Measurements from ENCODE around the gene RRP8. TPM values are rescaled to one million over a fixed set of nuclear protein-coding genes. Genes with fewer than 3 reads are reported as not detected.

Gene RRP8
- total RNA-seq = 10 to 100 TPM; 34.4 to 35.0 TPM

GRCh38 chr11:6603287-6604080 is at the start of gene RRP8, which contains the start of gene ILK:
Gene RRP8, minus strand, starts transcription at chr11:6603616. Its CDS starts 114 bp downstream, at chr11:6603502.
Gene ILK, plus strand, starts transcription at chr11:6603774. Its CDS starts 498 bp downstream, at chr11:6604272.
- intact Hi-C loops (cut with DNase I, micrococcal nuclease) = loop anchor here (1.0 to 10.0 kb wide), 12 partner anchors 9 to 909 kb away; partner anchors contain the start of genes ARFIP2 (in 2 of the 2), MRPL17 (in 2 of the 2), TAF10 (in 2 of the 2) and TIMM10B (in 2 of the 2)
- Mint-ChIP-seq H3K9me3 (ENCODE audit: low read depth) (no peaks in the 10 kb centered on the region), H3K27me3 (no peaks in the 10 kb centered on the region), H3K36me3 (ENCODE audit: low read depth) (peaks cover 38% of the 10 kb centered on the region), H3K4me3 (no peak within 1 kb of the TSS), H3K4me1 (peaks cover 37% of the 10 kb centered on the region), H3K27ac (no peak within 1 kb of the TSS)
- ATAC-seq = peak; percentile 70
- CTCF ChIA-PET = interaction anchor here (1.0 to 2.2 kb wide), 6 partner anchors 15 to 103 kb away, joined by 3 to 15 read pairs (median 5); partner anchors contain the start of genes MRPL17 and TPP1
- peak; percentile 93 for DNase-seq
- POLR2A ChIA-PET = interaction anchor here (0.6 to 1.5 kb wide), 6 partner anchors 8 to 77 kb away, joined by 3 to 5 read pairs (median 4); partner anchors contain the start of gene TAF10

DNA sequence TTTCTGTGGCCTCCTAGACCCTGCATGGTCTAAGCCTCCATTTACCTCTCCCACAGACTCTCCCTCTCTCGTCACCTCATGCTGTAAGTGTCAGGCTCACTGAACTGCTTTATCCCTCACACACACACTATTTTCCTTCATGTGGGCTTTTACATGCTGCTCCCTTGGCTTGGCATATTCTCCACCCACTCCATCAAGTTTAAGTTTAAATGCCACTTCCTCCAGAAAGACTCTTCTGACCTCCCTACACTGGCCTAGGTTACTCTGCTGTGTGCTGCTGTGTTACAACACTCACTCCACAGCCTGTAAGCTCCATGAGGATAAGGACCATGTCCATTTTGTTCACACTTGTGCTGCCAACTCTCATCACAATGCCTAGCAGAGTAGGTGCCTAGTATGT is 49.7 kb upstream of the RRP8 start:
- ChIA-PET CTCF (no interaction called here), POLR2A (interaction anchor here (0.7 kb wide), 1 partner anchor 18 kb away, joined by 3 read pairs; no protein-coding TSS in a partner anchor)
- H3K4me1 Mint-ChIP-seq = peaks cover 4% of the 10 kb centered on the region
- H3K27ac Mint-ChIP-seq = no peak overlapping the region
- H3K4me3 Mint-ChIP-seq = no peak overlapping the region
- ATAC-seq = no peak
- H3K9me3 Mint-ChIP-seq (ENCODE audit: low read depth) = no peaks in the 10 kb centered on the region
- DNase-seq = no peak
- no peaks in the 10 kb centered on the region for H3K36me3 Mint-ChIP-seq (ENCODE audit: low read depth)
- intact Hi-C loops (cut with DNase I, micrococcal nuclease) = no loop called here
- H3K27me3 Mint-ChIP-seq = peaks cover 10% of the 10 kb centered on the region

- POLR2A ChIA-PET = no interaction called here
- Mint-ChIP-seq H3K9me3 (ENCODE audit: low read depth) (no peaks in the 10 kb centered on the region), H3K27ac (no peak overlapping the region), H3K4me3 (no peak overlapping the region), H3K27me3 (peaks cover 10% of the 10 kb centered on the region), H3K36me3 (ENCODE audit: low read depth) (no peaks in the 10 kb centered on the region), H3K4me1 (peaks cover 4% of the 10 kb centered on the region)
- CTCF ChIA-PET = interaction anchor here (0.7 to 1.0 kb wide), 2 partner anchors 16 to 273 kb away, joined by 3 to 9 read pairs; no protein-coding TSS in a partner anchor
- intact Hi-C loops (cut with DNase I, micrococcal nuclease) = no loop called here
- DNase-seq (no peak), ATAC-seq (no peak)
Observed at GRCh38 chr11:6652182-6652581, 48.8 kb upstream of the RRP8 start.

- POLR2A ChIA-PET = no interaction called here
- peak; percentile 75 for ATAC-seq
- H3K4me1 Mint-ChIP-seq = peaks cover under 1% of the 10 kb centered on the region
- H3K27me3 Mint-ChIP-seq = peaks cover under 1% of the 10 kb centered on the region
- no peak overlapping the region for H3K27ac Mint-ChIP-seq
- peak; percentile 60 for DNase-seq
- CTCF ChIA-PET = interaction anchor here (0.6 to 1.5 kb wide), 2 partner anchors 17 to 21 kb away, joined by 3 to 4 read pairs; no protein-coding TSS in a partner anchor
- no peaks in the 10 kb centered on the region for H3K9me3 Mint-ChIP-seq (ENCODE audit: low read depth)
- no peak overlapping the region for H3K4me3 Mint-ChIP-seq
- H3K36me3 Mint-ChIP-seq (ENCODE audit: low read depth) = no peaks in the 10 kb centered on the region
- intact Hi-C loops (cut with DNase I, micrococcal nuclease) = no loop called here
Observed at GRCh38 chr11:6650980-6651379, 47.6 kb upstream of the RRP8 start.

DNA sequence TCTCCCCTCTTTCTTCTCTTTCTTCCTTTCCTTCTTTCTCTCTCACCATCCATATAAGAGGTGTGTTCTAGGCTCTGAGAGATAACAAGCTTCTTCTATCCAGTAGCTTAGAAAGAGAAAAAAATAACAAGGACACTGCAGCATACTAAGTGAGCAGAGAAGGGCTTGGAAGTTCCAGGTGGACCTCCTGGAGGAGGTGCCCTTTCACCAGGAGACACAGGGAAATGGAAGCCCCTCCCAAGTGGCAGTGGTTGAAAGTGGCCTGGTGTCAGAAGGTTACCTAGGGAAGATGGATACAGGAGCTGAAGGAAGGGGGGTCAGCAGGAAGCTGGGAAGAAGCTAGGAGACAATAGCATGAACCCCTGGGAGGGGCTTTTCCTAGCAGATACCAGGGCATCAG is 46.7 kb upstream of the RRP8 start:
- ATAC-seq = no peak

DNA sequence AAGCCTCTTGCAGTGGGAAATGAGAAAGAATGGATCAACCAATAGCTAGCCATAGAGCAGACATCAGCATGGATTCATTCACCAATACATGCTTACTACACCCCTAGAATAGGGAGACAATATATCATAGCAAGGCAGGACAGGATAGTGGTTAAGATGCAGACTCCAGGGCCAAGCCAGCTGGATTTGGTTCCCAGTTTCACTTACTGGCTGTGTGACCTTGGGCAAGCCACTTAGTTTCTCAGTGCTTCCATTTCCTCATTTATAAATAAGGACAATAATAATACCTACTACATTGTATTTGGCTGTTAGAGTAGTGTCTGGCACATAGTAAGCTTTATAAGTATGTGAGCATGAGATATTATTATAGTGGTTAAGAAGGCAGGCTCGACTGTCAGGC is 45.1 kb upstream of the RRP8 start:
- CTCF ChIA-PET = interaction anchor here (0.8 to 1.9 kb wide), 2 partner anchors 19 to 27 kb away, joined by 4 to 6 read pairs; no protein-coding TSS in a partner anchor
- intact Hi-C loops (cut with DNase I, micrococcal nuclease) = no loop called here
- Mint-ChIP-seq H3K4me3 (no peak overlapping the region), H3K9me3 (ENCODE audit: low read depth) (no peaks in the 10 kb centered on the region), H3K27ac (no peak overlapping the region), H3K4me1 (no peaks in the 10 kb centered on the region), H3K36me3 (ENCODE audit: low read depth) (no peaks in the 10 kb centered on the region), H3K27me3 (no peaks in the 10 kb centered on the region)
- DNase-seq (no peak), ATAC-seq (no peak)
- POLR2A ChIA-PET = no interaction called here

More for the DNA sequence above, 46.7 kb upstream of the RRP8 start:
- CTCF ChIA-PET = interaction anchor here (0.6 to 1.5 kb wide), 8 partner anchors 18 to 271 kb away, joined by 3 to 5 read pairs (median 3); partner anchors contain the start of genes MRPL17 and TPP1
- Mint-ChIP-seq H3K27ac (no peak overlapping the region), H3K9me3 (ENCODE audit: low read depth) (no peaks in the 10 kb centered on the region), H3K27me3 (no peaks in the 10 kb centered on the region), H3K4me1 (no peaks in the 10 kb centered on the region), H3K4me3 (no peak overlapping the region), H3K36me3 (ENCODE audit: low read depth) (no peaks in the 10 kb centered on the region)
- no peak for DNase-seq
- intact Hi-C loops (cut with DNase I, micrococcal nuclease) = no loop called here
- POLR2A ChIA-PET = interaction anchor here (0.8 kb wide), 1 partner anchor 51 kb away, joined by 3 read pairs; no protein-coding TSS in a partner anchor

- Mint-ChIP-seq H3K27ac (no peak overlapping the region), H3K4me3 (no peak overlapping the region), H3K9me3 (ENCODE audit: low read depth) (no peaks in the 10 kb centered on the region), H3K4me1 (no peaks in the 10 kb centered on the region), H3K27me3 (no peaks in the 10 kb centered on the region), H3K36me3 (ENCODE audit: low read depth) (no peaks in the 10 kb centered on the region)
- ChIA-PET POLR2A (no interaction called here), CTCF (interaction anchor here (0.8 to 1.9 kb wide), 4 partner anchors 21 to 36 kb away, joined by 3 to 6 read pairs (median 4); partner anchors contain the start of gene TAF10)
- intact Hi-C loops (cut with DNase I, micrococcal nuclease) = loop anchor here in 1 of 2 experiments (1.0 kb wide), 1 partner anchor 29 kb away; the partner anchor contains the start of gene TPP1
- DNase-seq = no peak
- no peak for ATAC-seq
Observed at GRCh38 chr11:6647836-6648235, 44.4 kb upstream of the RRP8 start.

DNA sequence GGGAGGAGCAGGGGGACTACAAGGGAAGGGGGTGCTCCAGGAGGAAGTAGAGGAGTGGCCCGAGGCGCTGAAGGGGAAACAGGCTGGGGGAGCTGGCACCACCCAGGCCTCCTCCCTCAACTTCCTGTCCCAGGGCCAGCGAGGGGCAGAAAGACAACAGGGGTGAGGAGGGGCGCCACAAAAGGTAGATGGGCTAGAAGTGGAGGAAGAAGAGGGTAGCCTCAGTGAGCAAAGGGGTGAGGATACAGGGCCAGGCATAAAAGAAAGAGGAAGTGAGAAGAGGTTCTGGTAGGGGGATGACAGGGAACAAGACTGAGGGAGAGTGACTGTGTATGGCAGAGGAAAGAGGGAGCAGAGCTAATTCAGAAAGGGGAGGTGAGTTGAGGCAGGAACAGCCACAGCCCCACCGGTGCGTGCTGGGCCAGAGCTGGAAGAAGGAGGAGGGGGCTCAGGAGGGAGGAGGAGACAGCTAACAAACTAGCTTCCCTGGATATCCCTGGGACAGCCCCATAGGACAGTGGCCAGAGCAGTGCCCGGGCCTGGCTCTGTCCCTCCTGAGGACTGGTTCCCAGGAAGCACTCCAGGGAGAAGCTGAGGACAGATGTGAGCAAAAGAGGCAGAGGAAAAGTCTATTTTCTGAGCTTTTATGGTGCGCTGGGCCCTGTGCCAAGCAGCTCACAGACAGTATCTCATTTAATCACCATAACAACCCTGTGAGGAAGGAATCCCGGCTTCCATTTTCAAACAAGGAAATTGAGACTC is 43.7 kb upstream of the RRP8 start:
- no peak overlapping the region for H3K4me3 Mint-ChIP-seq
- H3K9me3 Mint-ChIP-seq (ENCODE audit: low read depth) = no peaks in the 10 kb centered on the region
- no peak overlapping the region for H3K27ac Mint-ChIP-seq
- ATAC-seq (peak; percentile 54), DNase-seq (peak; percentile 43)
- H3K27me3 Mint-ChIP-seq = no peaks in the 10 kb centered on the region
- ChIA-PET CTCF (interaction anchor here (0.8 to 1.2 kb wide), 7 partner anchors 10 to 45 kb away, joined by 3 to 5 read pairs (median 3); partner anchors contain the start of gene TAF10), POLR2A (no interaction called here)
- H3K4me1 Mint-ChIP-seq = no peaks in the 10 kb centered on the region
- intact Hi-C loops (cut with DNase I, micrococcal nuclease) = loop anchor here in 1 of 2 experiments (1.0 kb wide), 1 partner anchor 28 kb away; the partner anchor contains the start of gene TPP1
- H3K36me3 Mint-ChIP-seq (ENCODE audit: low read depth) = no peaks in the 10 kb centered on the region

GRCh38 chr11:6646576-6646917 is 43.1 kb upstream of the RRP8 start:
- H3K27ac Mint-ChIP-seq = no peak overlapping the region
- ATAC-seq = peak; percentile 7
- no peak overlapping the region for H3K4me3 Mint-ChIP-seq
- intact Hi-C loops (cut with DNase I, micrococcal nuclease) = no loop called here
- ChIA-PET CTCF (interaction anchor here (0.9 to 1.2 kb wide), 5 partner anchors 11 to 44 kb away, joined by 3 to 5 read pairs (median 3); no protein-coding TSS in a partner anchor), POLR2A (no interaction called here)
- no peaks in the 10 kb centered on the region for H3K4me1 Mint-ChIP-seq
- DNase-seq = no peak
- no peaks in the 10 kb centered on the region for H3K36me3 Mint-ChIP-seq (ENCODE audit: low read depth)
- no peaks in the 10 kb centered on the region for H3K9me3 Mint-ChIP-seq (ENCODE audit: low read depth)
- no peaks in the 10 kb centered on the region for H3K27me3 Mint-ChIP-seq

DNA sequence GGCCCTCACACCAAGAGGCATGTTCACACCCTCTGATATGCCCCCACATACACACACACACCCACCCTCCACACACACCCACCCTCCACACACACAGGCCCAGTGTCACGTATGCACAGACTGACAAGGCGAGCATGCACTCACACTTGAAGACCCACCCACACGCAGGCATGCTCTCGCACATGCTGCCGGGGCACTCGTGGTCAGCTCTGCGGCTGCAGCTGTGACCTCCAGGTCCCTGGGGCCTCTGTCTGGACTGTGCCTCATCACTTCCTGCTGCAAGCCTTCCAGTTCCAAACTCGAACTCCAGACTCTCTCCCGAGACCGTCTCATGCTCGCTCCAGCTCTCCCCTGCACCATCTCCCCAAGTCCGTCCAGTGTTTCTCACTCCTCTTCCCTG is 42.7 kb upstream of the RRP8 start:
- CTCF ChIA-PET = interaction anchor here (1.1 to 1.2 kb wide), 3 partner anchors 22 to 44 kb away, joined by 3 to 5 read pairs (median 3); no protein-coding TSS in a partner anchor

GRCh38 chr11:6642957-6643356 is 39.5 kb upstream of the RRP8 start:
- no peaks in the 10 kb centered on the region for H3K4me1 Mint-ChIP-seq
- DNase-seq = no peak
- POLR2A ChIA-PET = no interaction called here
- H3K27ac Mint-ChIP-seq = no peak overlapping the region
- H3K27me3 Mint-ChIP-seq = no peaks in the 10 kb centered on the region
- no peaks in the 10 kb centered on the region for H3K36me3 Mint-ChIP-seq (ENCODE audit: low read depth)
- ATAC-seq = peak; percentile 37
- intact Hi-C loops (cut with DNase I, micrococcal nuclease) = no loop called here
- no peaks in the 10 kb centered on the region for H3K9me3 Mint-ChIP-seq (ENCODE audit: low read depth)
- CTCF ChIA-PET = interaction anchor here (1.5 to 1.6 kb wide), 2 partner anchors 25 to 96 kb away, joined by 3 read pairs; no protein-coding TSS in a partner anchor
- no peak overlapping the region for H3K4me3 Mint-ChIP-seq

More for the DNA sequence above, 42.7 kb upstream of the RRP8 start:
- Mint-ChIP-seq H3K36me3 (ENCODE audit: low read depth) (no peaks in the 10 kb centered on the region), H3K9me3 (ENCODE audit: low read depth) (no peaks in the 10 kb centered on the region), H3K27me3 (no peaks in the 10 kb centered on the region), H3K4me1 (no peaks in the 10 kb centered on the region), H3K27ac (no peak overlapping the region), H3K4me3 (no peak overlapping the region)
- ATAC-seq (no peak), DNase-seq (peak; percentile 23)
- POLR2A ChIA-PET = no interaction called here
- intact Hi-C loops (cut with DNase I, micrococcal nuclease) = no loop called here

Measured in activated CD4-positive, alpha-beta T cell treated with anti-CD3 and anti-CD28 coated beads for 36 hours (primary cell).